ENCODE measurements around the gene ART1. TPM values are rescaled to one million over a fixed set of nuclear protein-coding genes. Genes with fewer than 3 reads are reported as not detected.

The ART1 gene
- total RNA-seq, 1 donor from 2014 or later: not detected

- DNase-seq (ENCODE audit: low spot score): no peak
These were observed 20.6 kb downstream of the ART1 start for GRCh38 chr11:3665336-3666022.

GRCh38 chr11:3666023-3666530 is 21.1 kb downstream of the ART1 start:
- no peak for DNase-seq (ENCODE audit: low spot score)

GRCh38 chr11:3667149-3668035 is 22.5 kb downstream of the ART1 start:
- DNase-seq (ENCODE audit: low spot score): no peak

- DNase-seq (ENCODE audit: low spot score): no peak
These were observed 24.2 kb downstream of the ART1 start for GRCh38 chr11:3669128-3669527.

- DNase-seq (ENCODE audit: low spot score): no peak
These were observed 24.8 kb downstream of the ART1 start for GRCh38 chr11:3669742-3670183.

GRCh38 chr11:3671334-3672254 is 26.7 kb downstream of the ART1 start, which contains the start of gene CHRNA10:
CHRNA10 (minus strand) TSS chr11:3671384; CDS start chr11:3671312, 72 bp downstream.
- DNase-seq (ENCODE audit: low spot score): no peak

- no peak for DNase-seq (ENCODE audit: low spot score)
These were observed 29.3 kb downstream of the ART1 start for GRCh38 chr11:3674189-3674588.

- DNase-seq (ENCODE audit: low spot score): no peak
These were observed 31.0 kb downstream of the ART1 start for GRCh38 chr11:3675971-3676370.

GRCh38 chr11:3679077-3679476 is 34.1 kb downstream of the ART1 start:
- DNase-seq (ENCODE audit: low spot score): no peak

GRCh38 chr11:3683039-3683438 is 38.1 kb downstream of the ART1 start:
- DNase-seq (ENCODE audit: low spot score): no peak

- DNase-seq (ENCODE audit: low spot score): no peak
These were observed 39.3 kb downstream of the ART1 start for GRCh38 chr11:3684129-3684818.

GRCh38 chr11:3684819-3685172 is 39.9 kb downstream of the ART1 start:
- no peak for DNase-seq (ENCODE audit: low spot score)

- DNase-seq (ENCODE audit: low spot score): no peak
These were observed 41.0 kb downstream of the ART1 start for GRCh38 chr11:3685923-3686322.

- no peak for DNase-seq (ENCODE audit: low spot score)
These were observed 41.8 kb downstream of the ART1 start for GRCh38 chr11:3686751-3687150.

- DNase-seq (ENCODE audit: low spot score): no peak
These were observed 55.5 kb downstream of the ART1 start for GRCh38 chr11:3700410-3700809.

GRCh38 chr11:3700910-3701309 is 56.0 kb downstream of the ART1 start:
- DNase-seq (ENCODE audit: low spot score): no peak

- DNase-seq (ENCODE audit: low spot score): no peak
These were observed 58.5 kb downstream of the ART1 start for GRCh38 chr11:3703383-3703782.

- no peak for DNase-seq (ENCODE audit: low spot score)
These were observed 62.2 kb downstream of the ART1 start for GRCh38 chr11:3707176-3707575.

- DNase-seq (ENCODE audit: low spot score): no peak
These were observed 65.0 kb downstream of the ART1 start for GRCh38 chr11:3709977-3710376.

GRCh38 chr11:3710485-3711259 is 65.7 kb downstream of the ART1 start:
- no peak for DNase-seq (ENCODE audit: low spot score)
